ENCODE data around the gene PRRT4. TPM values are rescaled to one million over a fixed set of nuclear protein-coding genes. Genes with fewer than 3 reads are reported as not detected.

PRRT4 gene
- total and polyA plus RNA-seq, 5 donors, result 0.34 to 1.1 (median 0.84) TPM

DNA sequence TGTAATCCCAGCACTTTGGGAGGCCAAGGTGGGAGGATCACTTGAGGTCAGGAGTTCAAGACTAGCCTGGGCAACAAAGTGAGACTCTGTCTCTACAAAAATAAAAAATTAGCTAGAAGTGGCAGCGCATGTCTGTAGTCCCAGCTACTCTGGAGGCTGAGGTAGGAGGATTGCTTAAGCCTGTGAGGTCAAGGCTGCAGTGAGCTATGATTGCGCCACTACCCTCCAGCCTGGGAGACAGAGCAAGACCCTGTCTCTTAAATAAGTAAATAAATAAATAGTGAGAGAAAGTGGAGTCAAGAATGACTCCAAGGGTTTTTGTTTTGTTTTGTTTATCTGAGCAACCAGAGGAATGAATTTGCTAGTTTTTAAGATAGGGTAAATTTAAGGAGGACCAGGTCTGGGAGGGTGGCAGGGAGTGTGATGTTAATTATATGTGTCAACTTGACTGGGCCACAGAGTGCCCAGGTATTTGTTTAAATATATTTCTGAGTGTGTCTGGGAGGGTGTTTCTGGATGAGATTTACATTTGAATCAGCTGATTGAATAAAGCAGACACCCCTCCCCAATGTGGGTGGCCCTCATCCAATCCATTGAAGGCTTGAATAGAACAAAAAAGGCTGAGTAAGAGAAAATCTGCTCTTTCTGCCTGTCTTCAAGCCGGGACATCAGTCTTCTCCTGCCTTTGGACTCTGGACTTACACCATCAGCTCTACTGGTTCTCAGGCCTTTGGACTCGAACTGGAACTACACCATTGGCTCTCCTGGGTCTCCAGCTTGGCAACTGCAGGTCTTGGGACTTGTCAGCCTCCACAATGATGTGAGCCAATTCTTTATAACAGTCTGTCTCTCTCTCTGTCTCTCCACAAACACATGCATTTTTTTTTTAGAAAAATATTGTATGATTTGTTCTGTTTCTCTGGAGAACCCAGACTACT is 24.8 kb upstream of the PRRT4 start:
- Histone ChIP-seq H3K9me3 (ENCODE audit: control insufficient read depth, low read length) (no peaks in the 10 kb centered on the region), H3K27ac (ENCODE audit: low read length) (no peak overlapping the region), H3K4me3 (ENCODE audit: low read length) (no peak overlapping the region), H3K4me1 (ENCODE audit: control insufficient read depth, insufficient read depth, low read length) (no peaks in the 10 kb centered on the region), H3K27me3 (ENCODE audit: control insufficient read depth, insufficient read depth) (no peaks in the 10 kb centered on the region)
- ATAC-seq (no peak), DNase-seq (no peak)
- 88% methylated on average over 4 of the region's 4 CpGs for WGBS
- intact Hi-C loops (cut with DNase I), result loop anchor here (5.0 kb wide), 2 partner anchors 34 to 39 kb away; no protein-coding TSS in a partner anchor

DNA sequence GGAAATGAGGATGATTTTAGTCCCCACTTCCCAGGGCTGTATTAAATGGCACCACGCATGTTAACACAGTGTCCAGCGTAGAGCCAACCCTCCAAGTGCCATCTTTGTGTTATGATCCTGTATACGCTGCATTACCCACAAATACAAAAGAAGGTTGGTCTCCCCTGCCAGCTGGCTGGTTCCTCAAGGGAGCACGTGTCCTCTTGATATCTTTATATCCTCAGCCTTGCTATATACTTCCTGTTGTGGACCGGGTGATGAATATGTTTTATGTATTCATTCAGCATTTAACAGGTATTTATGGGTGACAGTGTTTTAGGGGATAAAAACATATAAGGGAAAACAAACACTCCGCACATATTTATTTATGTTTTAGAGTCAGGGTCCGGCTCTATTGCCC is 23.2 kb upstream of the PRRT4 start:
- WGBS, result 77% methylated on average over 7 of the region's 7 CpGs
- intact Hi-C loops (cut with DNase I), result loop anchor here (5.0 kb wide), 2 partner anchors 32 to 37 kb away; no protein-coding TSS in a partner anchor
- ATAC-seq, result no peak
- Histone ChIP-seq H3K27ac (ENCODE audit: low read length) (no peak overlapping the region), H3K4me1 (ENCODE audit: control insufficient read depth, insufficient read depth, low read length) (no peaks in the 10 kb centered on the region), H3K4me3 (ENCODE audit: low read length) (no peak overlapping the region), H3K27me3 (ENCODE audit: control insufficient read depth, insufficient read depth) (no peaks in the 10 kb centered on the region), H3K9me3 (ENCODE audit: control insufficient read depth, low read length) (no peaks in the 10 kb centered on the region)
- no peak for DNase-seq

DNA sequence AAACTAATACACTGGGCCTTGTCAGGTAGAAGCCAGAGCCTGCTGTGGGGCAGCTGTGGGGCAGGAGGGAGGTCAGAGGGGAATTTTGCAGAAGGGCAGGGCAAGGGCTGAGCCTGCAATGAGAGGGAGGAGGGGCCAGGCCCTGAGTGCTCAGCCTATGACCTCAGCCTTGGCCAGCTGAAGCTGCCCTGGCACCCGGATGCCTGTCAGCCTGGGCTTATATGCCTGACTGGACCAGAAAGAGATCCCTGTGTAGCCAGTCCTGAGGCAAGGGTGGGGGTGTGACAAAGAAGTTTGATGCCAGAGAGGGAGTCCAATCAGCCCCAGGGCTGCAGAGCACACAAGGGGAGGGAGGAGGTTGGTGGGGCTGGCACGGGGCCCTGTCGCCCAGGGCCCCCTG is 22.3 kb upstream of the PRRT4 start:
- ATAC-seq, result peak in 1 of 2 donors; percentile 6
- peak in 1 of 3 donors; percentile 75 for DNase-seq

DNA sequence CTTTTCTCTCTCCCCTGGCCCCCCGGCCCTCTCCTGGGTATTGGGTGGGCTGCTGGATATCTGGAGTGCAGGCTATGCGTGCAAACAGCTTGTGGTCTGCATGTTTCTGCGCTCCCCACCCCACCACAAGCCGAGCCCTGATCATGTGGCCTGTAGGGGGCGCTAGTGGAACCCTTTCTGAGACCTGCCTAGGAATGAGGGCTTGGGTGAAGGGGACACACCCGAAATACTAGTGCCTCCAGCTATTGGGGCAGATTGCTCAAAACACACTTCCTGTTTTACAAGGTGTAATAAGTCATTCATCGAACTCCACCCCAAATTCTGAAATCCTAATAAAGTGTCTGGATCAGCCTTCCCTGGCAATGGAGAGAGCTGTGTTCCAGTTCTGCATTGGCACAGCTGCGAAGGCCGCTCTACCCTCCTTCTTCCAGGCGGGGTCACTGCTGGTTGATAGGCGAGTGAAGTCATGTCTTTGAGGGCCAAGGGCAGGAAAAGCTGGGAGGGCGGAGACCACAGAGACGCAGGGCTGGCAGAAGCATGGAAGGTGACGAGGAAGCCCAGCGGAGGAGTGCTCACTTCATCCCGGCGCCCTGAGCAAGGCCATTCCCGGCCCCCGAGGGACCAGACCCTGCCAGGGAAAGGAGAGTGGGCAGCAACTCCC is 19.8 kb upstream of the PRRT4 start:
- no peaks in the 10 kb centered on the region for H3K4me1 ChIP-seq (ENCODE audit: control insufficient read depth, insufficient read depth, low read length)
- 62% methylated on average over 19 of the region's 19 CpGs for WGBS
- H3K27ac ChIP-seq (ENCODE audit: low read length), result no peak overlapping the region
- no peaks in the 10 kb centered on the region for H3K9me3 ChIP-seq (ENCODE audit: control insufficient read depth, low read length)
- DNase-seq, result peak in 1 of 3 donors; percentile 86
- no peaks in the 10 kb centered on the region for H3K27me3 ChIP-seq (ENCODE audit: control insufficient read depth, insufficient read depth)
- peak; percentile 78 to 81 for ATAC-seq
- intact Hi-C loops (cut with DNase I), result no loop called here
- H3K4me3 ChIP-seq (ENCODE audit: low read length), result no peak overlapping the region

More for the DNA sequence above, 22.3 kb upstream of the PRRT4 start:
- intact Hi-C loops (cut with DNase I), result no loop called here
- Histone ChIP-seq H3K27me3 (ENCODE audit: control insufficient read depth, insufficient read depth) (no peaks in the 10 kb centered on the region), H3K4me1 (ENCODE audit: control insufficient read depth, insufficient read depth, low read length) (no peaks in the 10 kb centered on the region), H3K4me3 (ENCODE audit: low read length) (no peak overlapping the region), H3K9me3 (ENCODE audit: control insufficient read depth, low read length) (no peaks in the 10 kb centered on the region), H3K27ac (ENCODE audit: low read length) (no peak overlapping the region)
- WGBS, result 63% methylated on average over 3 of the region's 3 CpGs

DNA sequence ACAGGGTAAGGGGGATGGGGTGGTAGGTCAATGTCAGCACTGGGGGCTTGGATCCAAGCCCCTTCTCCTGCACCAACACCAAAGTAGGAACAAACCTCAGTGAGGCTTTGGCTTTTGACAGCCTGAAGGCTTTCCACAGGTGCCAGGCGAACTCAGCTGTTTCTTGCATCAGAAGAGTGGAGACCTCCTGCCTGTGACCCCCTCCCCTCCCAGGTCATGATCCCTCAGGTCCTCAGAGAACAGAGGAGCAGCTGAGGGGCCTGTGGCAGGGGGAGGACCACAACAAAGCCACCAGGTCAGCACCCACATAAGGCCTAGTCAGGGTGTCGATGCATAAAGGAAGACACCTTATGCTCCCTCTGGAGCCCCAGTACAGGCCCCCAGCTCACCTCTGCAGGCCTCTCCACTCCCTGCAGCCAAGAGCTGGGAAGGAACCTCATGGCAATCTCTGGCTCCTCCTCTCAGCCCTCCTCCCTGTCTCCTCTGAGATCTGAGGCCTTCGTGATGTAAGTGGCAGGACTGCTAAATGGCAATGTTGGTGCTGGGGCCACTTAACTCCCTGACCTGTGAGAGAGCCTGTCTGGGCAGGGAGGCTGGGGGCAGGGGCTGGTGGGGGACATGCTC is 19.1 kb upstream of the PRRT4 start:
- Histone ChIP-seq H3K4me1 (ENCODE audit: control insufficient read depth, insufficient read depth, low read length) (no peaks in the 10 kb centered on the region), H3K9me3 (ENCODE audit: control insufficient read depth, low read length) (no peaks in the 10 kb centered on the region), H3K27ac (ENCODE audit: low read length) (no peak overlapping the region), H3K27me3 (ENCODE audit: control insufficient read depth, insufficient read depth) (no peaks in the 10 kb centered on the region), H3K4me3 (ENCODE audit: low read length) (no peak overlapping the region)
- intact Hi-C loops (cut with DNase I), result no loop called here
- WGBS, result 80% methylated on average over 3 of the region's 3 CpGs
- no peak for ATAC-seq
- no peak for DNase-seq

DNA sequence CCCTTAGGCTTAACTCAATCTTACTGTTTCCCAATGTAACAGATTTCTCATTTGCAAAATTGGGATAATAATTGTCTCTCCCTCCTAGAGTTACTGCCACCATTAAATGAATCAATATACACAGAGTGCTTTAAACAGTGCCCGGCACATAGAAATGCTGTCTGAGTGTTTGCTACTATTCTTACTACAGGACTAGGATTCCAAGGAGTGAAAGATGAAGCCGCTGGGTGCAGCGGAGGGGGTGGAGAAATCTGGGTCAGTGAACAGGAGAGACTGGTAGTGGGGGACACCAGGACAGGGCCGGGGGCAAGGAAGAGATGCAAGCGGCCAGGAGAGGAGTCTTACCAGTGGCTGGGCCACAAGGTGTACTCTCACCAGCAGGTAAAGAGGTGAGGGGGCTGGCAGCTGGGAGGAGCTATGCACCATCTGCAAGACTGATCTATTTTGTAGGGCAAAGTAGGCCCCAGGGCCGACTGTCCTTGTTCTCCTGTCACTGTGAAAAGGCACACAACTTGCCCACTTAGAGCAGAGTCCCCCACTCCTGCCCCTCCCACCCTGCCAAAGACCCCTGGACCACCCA is 18.5 kb upstream of the PRRT4 start:
- no peaks in the 10 kb centered on the region for H3K27me3 ChIP-seq (ENCODE audit: control insufficient read depth, insufficient read depth)
- 87% methylated on average over 6 of the region's 6 CpGs for WGBS
- intact Hi-C loops (cut with DNase I), result no loop called here
- H3K9me3 ChIP-seq (ENCODE audit: control insufficient read depth, low read length), result no peaks in the 10 kb centered on the region
- no peak for DNase-seq
- H3K4me1 ChIP-seq (ENCODE audit: control insufficient read depth, insufficient read depth, low read length), result no peaks in the 10 kb centered on the region
- H3K4me3 ChIP-seq (ENCODE audit: low read length), result no peak overlapping the region
- H3K27ac ChIP-seq (ENCODE audit: low read length), result no peak overlapping the region
- no peak for ATAC-seq

DNA sequence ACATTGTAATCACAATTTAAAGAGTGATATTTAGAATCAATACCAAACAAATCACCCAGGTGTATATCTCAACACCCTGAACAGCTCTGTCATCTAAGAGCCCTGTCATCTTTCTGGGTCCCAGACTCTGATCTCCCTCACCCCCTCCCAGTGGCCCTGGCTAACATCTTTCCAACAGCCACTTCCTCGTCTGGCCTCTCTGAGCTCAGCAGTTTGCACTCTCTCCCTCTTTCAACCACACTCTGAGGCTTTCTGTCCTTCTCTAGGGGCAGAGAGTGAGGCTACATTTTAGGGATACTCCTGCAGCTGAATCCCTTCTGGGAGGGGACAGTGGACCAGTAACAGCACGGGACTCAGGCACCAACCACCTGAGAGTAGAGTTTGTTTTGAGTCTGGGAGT is 17.1 kb upstream of the PRRT4 start:
- DNase-seq (no peak), ATAC-seq (no peak)
- Histone ChIP-seq H3K4me1 (ENCODE audit: control insufficient read depth, insufficient read depth, low read length) (no peaks in the 10 kb centered on the region), H3K4me3 (ENCODE audit: low read length) (no peak overlapping the region), H3K9me3 (ENCODE audit: control insufficient read depth, low read length) (no peaks in the 10 kb centered on the region), H3K27me3 (ENCODE audit: control insufficient read depth, insufficient read depth) (no peaks in the 10 kb centered on the region), H3K27ac (ENCODE audit: low read length) (no peak overlapping the region)
- intact Hi-C loops (cut with DNase I), result no loop called here
- WGBS, result 39% methylated on average over 2 of the region's 2 CpGs

DNA sequence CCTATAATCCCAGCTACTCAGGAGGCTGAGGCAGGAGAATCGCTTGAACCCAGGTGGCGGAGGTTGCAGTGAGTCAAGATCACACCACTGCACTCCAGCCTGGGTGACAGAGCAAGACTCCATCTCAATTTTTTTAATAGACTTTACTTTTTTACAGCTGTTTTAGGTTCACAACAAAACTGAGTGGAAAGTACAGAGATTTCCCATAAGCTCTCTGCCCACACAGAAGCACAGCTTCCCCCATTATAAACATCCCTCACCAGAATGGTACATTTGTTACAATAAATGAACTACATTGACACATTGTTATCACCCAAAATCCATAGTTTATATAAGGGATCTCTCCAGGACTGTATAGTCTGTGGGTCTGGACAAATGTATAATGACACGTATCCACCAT is 14.6 kb upstream of the PRRT4 start:
- H3K4me3 ChIP-seq (ENCODE audit: low read length), result no peak overlapping the region
- 96% methylated on average over 3 of the region's 3 CpGs for WGBS
- ATAC-seq (no peak), DNase-seq (no peak)
- H3K27ac ChIP-seq (ENCODE audit: low read length), result no peak overlapping the region
- intact Hi-C loops (cut with DNase I), result no loop called here
- H3K27me3 ChIP-seq (ENCODE audit: control insufficient read depth, insufficient read depth), result no peaks in the 10 kb centered on the region
- no peaks in the 10 kb centered on the region for H3K9me3 ChIP-seq (ENCODE audit: control insufficient read depth, low read length)
- no peaks in the 10 kb centered on the region for H3K4me1 ChIP-seq (ENCODE audit: control insufficient read depth, insufficient read depth, low read length)

DNA sequence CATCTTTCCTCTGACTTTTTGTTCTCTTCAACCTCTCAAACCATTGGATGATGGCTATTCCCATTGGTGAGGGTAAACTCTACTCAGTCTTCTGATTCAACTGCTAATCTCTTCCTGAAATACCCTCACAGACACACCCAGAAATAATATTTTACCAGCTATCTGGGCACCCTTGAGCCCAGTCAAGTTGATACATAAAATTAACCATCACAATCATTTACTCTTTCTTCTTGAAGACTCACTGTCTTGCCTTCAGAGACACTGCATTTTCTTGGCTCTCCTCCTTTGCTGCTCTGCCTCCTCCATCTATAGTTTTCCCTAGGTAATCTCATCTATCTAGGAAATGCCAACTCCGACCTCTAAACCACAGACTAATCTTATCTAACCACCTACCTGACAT is 12.6 kb upstream of the PRRT4 start:
- Histone ChIP-seq H3K27ac (ENCODE audit: low read length) (no peak overlapping the region), H3K4me3 (ENCODE audit: low read length) (no peak overlapping the region), H3K4me1 (ENCODE audit: control insufficient read depth, insufficient read depth, low read length) (no peaks in the 10 kb centered on the region), H3K27me3 (ENCODE audit: control insufficient read depth, insufficient read depth) (no peaks in the 10 kb centered on the region), H3K9me3 (ENCODE audit: control insufficient read depth, low read length) (no peaks in the 10 kb centered on the region)
- WGBS, result 44% methylated on average over 1 of the region's 1 CpG
- intact Hi-C loops (cut with DNase I), result no loop called here
- no peak for ATAC-seq
- DNase-seq, result no peak

DNA sequence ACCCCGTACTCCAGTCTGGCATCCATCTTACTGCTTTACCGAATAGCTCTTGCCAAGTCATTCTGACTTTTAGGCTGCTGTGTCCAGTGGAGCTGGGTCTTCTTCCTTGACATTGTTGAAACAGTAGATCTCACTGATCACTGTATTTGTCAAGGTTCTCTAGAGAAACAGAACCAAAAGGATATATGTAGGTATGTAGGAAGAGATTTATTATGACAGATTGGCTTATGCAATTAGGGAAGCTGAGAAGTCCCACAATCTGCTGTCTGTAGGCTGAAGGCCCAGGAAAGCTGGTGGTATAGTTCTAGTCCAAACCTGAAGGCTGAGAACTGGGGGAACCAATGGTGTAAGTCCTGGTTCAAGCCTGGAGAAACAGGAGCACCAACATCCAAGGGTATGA is 12.1 kb upstream of the PRRT4 start:
- H3K4me3 ChIP-seq (ENCODE audit: low read length), result no peak overlapping the region
- ATAC-seq, result no peak
- 65% methylated on average over 2 of the region's 2 CpGs for WGBS
- H3K4me1 ChIP-seq (ENCODE audit: control insufficient read depth, insufficient read depth, low read length), result no peaks in the 10 kb centered on the region
- H3K27ac ChIP-seq (ENCODE audit: low read length), result no peak overlapping the region
- no peaks in the 10 kb centered on the region for H3K27me3 ChIP-seq (ENCODE audit: control insufficient read depth, insufficient read depth)
- no peaks in the 10 kb centered on the region for H3K9me3 ChIP-seq (ENCODE audit: control insufficient read depth, low read length)
- intact Hi-C loops (cut with DNase I), result no loop called here
- DNase-seq, result no peak

DNA sequence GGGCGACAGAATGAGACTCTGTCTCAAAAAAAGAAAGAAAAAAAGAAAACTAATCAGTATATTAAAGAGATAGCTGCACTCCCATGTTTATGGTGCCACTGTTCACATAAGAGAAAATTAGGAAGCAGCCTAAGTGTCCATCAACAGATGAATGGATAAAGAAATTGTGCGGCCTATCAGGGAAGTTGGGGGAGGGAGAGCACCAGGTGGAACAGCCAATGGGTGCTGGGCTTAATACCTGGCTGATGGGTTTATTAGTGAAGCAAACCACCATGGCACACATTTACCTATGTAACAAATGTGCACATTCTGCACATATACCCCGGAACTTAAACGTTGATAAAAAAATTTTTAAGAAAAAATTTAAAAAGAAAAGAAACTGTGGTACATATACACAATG is 9.0 kb upstream of the PRRT4 start:
- no peaks in the 10 kb centered on the region for H3K27me3 ChIP-seq (ENCODE audit: control insufficient read depth, insufficient read depth)
- no peaks in the 10 kb centered on the region for H3K4me1 ChIP-seq (ENCODE audit: control insufficient read depth, insufficient read depth, low read length)
- no peak overlapping the region for H3K27ac ChIP-seq (ENCODE audit: low read length)
- H3K4me3 ChIP-seq (ENCODE audit: low read length), result no peak overlapping the region
- no peaks in the 10 kb centered on the region for H3K9me3 ChIP-seq (ENCODE audit: control insufficient read depth, low read length)
- DNase-seq, result no peak
- WGBS, result 87% methylated on average over 4 of the region's 4 CpGs
- ATAC-seq, result no peak
- intact Hi-C loops (cut with DNase I), result no loop called here

Measured in right cardiac atrium (tissue), 5 donors.